Activated CD8-positive, alpha-beta T cell treated with anti-CD3 and anti-CD28 coated beads for 36 hours (primary cell): ENCODE measurements around the gene ARHGAP42. TPM values are rescaled to one million over a fixed set of nuclear protein-coding genes. Genes with fewer than 3 reads are reported as not detected.

ENCODE experiments used
- ATAC-seq: fragments of 200-7000 bp; cut with Tn5 transposase; one replicate; pipeline ENCODE4 v1.10.0; 2021; ENCODE audit warnings: mild to moderate bottlenecking, moderate library complexity
- CTCF ChIA-PET: fragments of 350-600 bp; sonication (Branson Sonifier 250); formaldehyde crosslinking; loops from one replicate; lab custom pipeline; 2021; ENCODE audit warnings: antibody characterized with exemption; lab: Charles Lee
- POLR2A ChIA-PET: fragments of 350-600 bp; sonication (Branson Sonifier 250); formaldehyde crosslinking; loops from one replicate; lab custom pipeline; 2021; ENCODE audit warnings: antibody characterized with exemption; lab: Charles Lee
- DNase-seq: peaks from one replicate; pipeline ENCODE4 v3.0.0-alpha.2; 2020
- H3K27ac Mint-ChIP-seq: one replicate; pipeline ENCODE4 v1.8.0; 2021; ENCODE audit warnings: mild to moderate bottlenecking, mixed read lengths
- H3K27me3 Mint-ChIP-seq: one replicate; pipeline ENCODE4 v1.8.0; 2021; ENCODE audit warnings: mixed read lengths
- H3K36me3 Mint-ChIP-seq: one replicate; pipeline ENCODE4 v1.8.0; 2021; ENCODE audit warnings: low read depth, mixed read lengths
- H3K4me1 Mint-ChIP-seq: one replicate; pipeline ENCODE4 v1.8.0; 2021; ENCODE audit warnings: low read depth, mixed read lengths
- H3K4me3 Mint-ChIP-seq: one replicate; pipeline ENCODE4 v1.8.0; 2021; ENCODE audit warnings: mild to moderate bottlenecking, moderate library complexity, mixed read lengths
- H3K9me3 Mint-ChIP-seq: one replicate; pipeline ENCODE4 v1.8.0; 2021; ENCODE audit warnings: mixed read lengths
- CTCF ChIP-seq: fragments of 200-600 bp; IDR thresholded peaks from one replicate; pipeline ENCODE4 v1.8.0; 2022; ENCODE audit warnings: antibody characterized with exemption, mild to moderate bottlenecking
- intact Hi-C: fragments of 100-400 bp; cut with micrococcal nuclease; formaldehyde crosslinking; loops from one replicate; pipeline ENCODE4 v1.10.0; 2022
- total RNA-seq, 2 experiments: library from RNA; stranded (reverse); gene quantifications; one replicate each; pipeline ENCODE4 v1.2.3, GENCODE V29; 2021

ARHGAP42 gene
- total RNA-seq, 2 experiments from 2014 or later, result 0.20 to 0.41 TPM

GRCh38 chr11:100756559-100756958 is 69.5 kb downstream of the ARHGAP42 start:
- Mint-ChIP-seq H3K4me3 (no peak overlapping the region), H3K27ac (no peak overlapping the region), H3K36me3 (no peaks in the 10 kb centered on the region), H3K4me1 (no peaks in the 10 kb centered on the region), H3K9me3 (no peaks in the 10 kb centered on the region), H3K27me3 (no peaks in the 10 kb centered on the region)
- intact Hi-C loops, result no loop called here
- ATAC-seq (no peak), DNase-seq (no peak)
- ChIA-PET CTCF (no interaction called here), POLR2A (no interaction called here)
- TF ChIP-seq CTCF, result no peak

- no peak for DNase-seq
- Mint-ChIP-seq H3K27me3 (no peaks in the 10 kb centered on the region), H3K9me3 (no peaks in the 10 kb centered on the region), H3K4me3 (no peak overlapping the region), H3K36me3 (no peaks in the 10 kb centered on the region), H3K27ac (no peak overlapping the region), H3K4me1 (no peaks in the 10 kb centered on the region)
- CTCF ChIA-PET, result no interaction called here
- ATAC-seq, result no peak
- TF ChIP-seq CTCF, result no peak
- intact Hi-C loops, result no loop called here
- POLR2A ChIA-PET, result no interaction called here
Measured at GRCh38 chr11:100757646-100758045, 70.6 kb downstream of the ARHGAP42 start.

GRCh38 chr11:100759106-100759505 is 72.0 kb downstream of the ARHGAP42 start:
- no peaks in the 10 kb centered on the region for H3K27me3 Mint-ChIP-seq
- H3K9me3 Mint-ChIP-seq, result no peaks in the 10 kb centered on the region
- ATAC-seq, result no peak
- no peak for TF ChIP-seq CTCF
- DNase-seq, result no peak
- no peaks in the 10 kb centered on the region for H3K4me1 Mint-ChIP-seq
- no peak overlapping the region for H3K4me3 Mint-ChIP-seq
- intact Hi-C loops, result no loop called here
- POLR2A ChIA-PET, result no interaction called here
- H3K27ac Mint-ChIP-seq, result no peak overlapping the region
- CTCF ChIA-PET, result no interaction called here
- H3K36me3 Mint-ChIP-seq, result no peaks in the 10 kb centered on the region

GRCh38 chr11:100759856-100760255 is 72.8 kb downstream of the ARHGAP42 start:
- DNase-seq (no peak), ATAC-seq (no peak)
- TF ChIP-seq CTCF, result no peak
- H3K36me3 Mint-ChIP-seq, result no peaks in the 10 kb centered on the region
- H3K4me3 Mint-ChIP-seq, result no peak overlapping the region
- no peak overlapping the region for H3K27ac Mint-ChIP-seq
- intact Hi-C loops, result no loop called here
- CTCF ChIA-PET, result no interaction called here
- H3K4me1 Mint-ChIP-seq, result no peaks in the 10 kb centered on the region
- POLR2A ChIA-PET, result no interaction called here
- H3K9me3 Mint-ChIP-seq, result no peaks in the 10 kb centered on the region
- H3K27me3 Mint-ChIP-seq, result no peaks in the 10 kb centered on the region

- Mint-ChIP-seq H3K27ac (no peak overlapping the region), H3K36me3 (no peaks in the 10 kb centered on the region), H3K4me3 (no peak overlapping the region), H3K4me1 (no peaks in the 10 kb centered on the region), H3K27me3 (peaks cover 2% of the 10 kb centered on the region), H3K9me3 (peaks cover 1% of the 10 kb centered on the region)
- CTCF ChIA-PET, result no interaction called here
- intact Hi-C loops, result no loop called here
- no peak for TF ChIP-seq CTCF
- DNase-seq (no peak), ATAC-seq (no peak)
- POLR2A ChIA-PET, result no interaction called here
Measured at GRCh38 chr11:100760744-100761143, 73.7 kb downstream of the ARHGAP42 start.
